NCI-H2196 (cell line): ENCODE results near the gene TH.
"Not testable (repeated sequence)": the region's sequence is repeated elsewhere in the genome, so short reads cannot be mapped to it uniquely, and the experiment has no call there.

Experiments used
- DNase-seq: peaks from one replicate; lab custom pipeline; 2025; ENCODE audit not compliant: unreplicated experiment; lab: John Stamatoyannopoulos, UW

The TH gene

GRCh38 chr11:2132246-2132645 is 39.4 kb downstream of the TH start:
- no peak for DNase-seq

- DNase-seq = no peak
These were observed 40.0 kb downstream of the TH start for GRCh38 chr11:2131371-2132236.

- no peak for DNase-seq
These were observed 40.7 kb downstream of the TH start for GRCh38 chr11:2130881-2131352.

GRCh38 chr11:2129699-2130366 is 41.8 kb downstream of the TH start:
- DNase-seq = no peak

GRCh38 chr11:2129308-2129698 is 42.3 kb downstream of the TH start:
- DNase-seq = no peak

- DNase-seq = no peak
These were observed 42.9 kb downstream of the TH start for GRCh38 chr11:2128511-2129307.

GRCh38 chr11:2128130-2128510 is 43.5 kb downstream of the TH start:
- no peak for DNase-seq

GRCh38 chr11:2127482-2128129 is 44.0 kb downstream of the TH start:
- no peak for DNase-seq

- DNase-seq = no peak
These were observed 45.0 kb downstream of the TH start for GRCh38 chr11:2126520-2127085.

GRCh38 chr11:2124736-2125484 is 46.7 kb downstream of the TH start:
- not testable (repeated sequence) for DNase-seq

- DNase-seq = no peak
These were observed 48.0 kb downstream of the TH start for GRCh38 chr11:2123628-2123960.

- no peak for DNase-seq
These were observed 48.5 kb downstream of the TH start for GRCh38 chr11:2122907-2123627.

- DNase-seq = no peak
These were observed 49.3 kb downstream of the TH start for GRCh38 chr11:2122222-2122906.

- no peak for DNase-seq
These were observed 50.1 kb downstream of the TH start for GRCh38 chr11:2121227-2122130.

GRCh38 chr11:2120359-2121100 is 51.1 kb downstream of the TH start:
- no peak for DNase-seq

- DNase-seq = no peak
These were observed 52.9 kb downstream of the TH start for GRCh38 chr11:2118677-2119076.

GRCh38 chr11:2116680-2117079 is 54.9 kb downstream of the TH start:
- DNase-seq = no peak
